GM18873 (cell line): ENCODE results near the gene FARS2.
"Not testable (repeated sequence)": the region's sequence is repeated elsewhere in the genome, so short reads cannot be mapped to it uniquely, and the experiment has no call there.

Source experiments
- ATAC-seq: cut with Tn5 transposase; IDR thresholded peaks from one replicate; pipeline ENCODE4 v1.9.1; 2021; ENCODE audit warnings: mild to moderate bottlenecking, moderate library complexity, moderate number of reproducible peaks; ENCODE audit not compliant: unreplicated experiment, low FRiP score

The FARS2 gene

DNA sequence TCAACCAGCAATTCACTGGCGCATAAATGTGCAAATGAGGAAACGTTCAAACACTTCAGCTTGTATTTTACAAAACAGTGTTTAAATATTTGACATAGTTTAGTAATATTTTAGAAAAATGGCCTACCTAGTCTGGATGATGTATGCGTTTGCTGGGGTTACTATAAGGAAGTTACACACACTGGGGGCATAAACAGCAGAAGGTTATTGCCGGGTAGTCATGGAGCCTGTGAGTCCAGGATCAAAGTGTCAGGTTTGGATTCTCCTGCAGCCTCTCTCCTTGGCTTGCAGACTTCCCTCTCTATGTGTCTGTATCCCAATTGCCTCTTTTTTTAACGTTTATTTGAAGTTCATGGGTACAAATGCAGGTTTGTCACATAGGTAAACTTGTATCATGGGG lies 528.1 kb downstream of the FARS2 start:
- not testable (repeated sequence) for ATAC-seq

- not testable (repeated sequence) for ATAC-seq
These were observed 535.2 kb downstream of the FARS2 start for GRCh38 chr6:5796555-5796954.

GRCh38 chr6:5806406-5806805 lies 545.1 kb downstream of the FARS2 start:
- not testable (repeated sequence) for ATAC-seq

- no peak for ATAC-seq
These were observed 548.1 kb downstream of the FARS2 start for GRCh38 chr6:5809450-5809849.

DNA sequence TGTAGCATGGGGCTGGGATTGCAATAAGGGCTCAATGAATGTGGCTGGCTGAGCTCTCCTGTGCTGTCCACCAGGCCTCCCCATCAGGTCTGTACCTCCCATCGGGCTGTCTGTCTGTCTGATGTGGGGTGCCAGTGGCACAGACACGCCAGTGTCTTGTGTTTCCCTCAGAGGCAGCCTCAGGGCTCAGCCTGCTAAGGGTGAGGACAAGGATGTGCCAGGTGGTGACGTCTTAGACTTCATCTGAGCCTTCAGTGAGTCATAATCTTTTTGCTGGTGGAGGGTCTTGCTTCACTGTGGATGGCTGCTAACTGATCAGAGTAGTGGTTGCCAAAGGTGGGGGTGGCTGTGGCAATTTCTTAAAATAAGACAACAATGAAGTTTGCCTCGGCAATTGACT lies 550.7 kb downstream of the FARS2 start:
- ATAC-seq = no peak

- no peak for ATAC-seq
These were observed 552.3 kb downstream of the FARS2 start for GRCh38 chr6:5813625-5814027.

DNA sequence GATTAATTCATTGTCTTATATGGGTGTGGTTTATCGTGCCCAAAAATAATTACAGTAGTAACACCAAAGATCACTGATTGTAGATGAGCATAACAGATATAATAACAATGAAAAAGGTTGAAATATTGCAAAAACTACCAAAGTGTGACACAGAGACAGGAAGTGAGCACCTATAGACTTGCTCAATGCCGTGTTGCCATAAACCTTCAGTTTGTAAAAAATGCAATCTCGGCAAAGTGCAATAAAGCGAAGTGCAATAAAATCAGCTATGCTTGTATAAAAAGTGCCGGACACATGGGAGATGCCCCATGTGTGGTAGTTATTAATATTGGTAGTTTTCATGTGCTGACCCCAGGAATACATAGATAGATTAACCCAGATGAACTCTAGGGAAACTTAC lies 552.8 kb downstream of the FARS2 start:
- ATAC-seq = no peak

DNA sequence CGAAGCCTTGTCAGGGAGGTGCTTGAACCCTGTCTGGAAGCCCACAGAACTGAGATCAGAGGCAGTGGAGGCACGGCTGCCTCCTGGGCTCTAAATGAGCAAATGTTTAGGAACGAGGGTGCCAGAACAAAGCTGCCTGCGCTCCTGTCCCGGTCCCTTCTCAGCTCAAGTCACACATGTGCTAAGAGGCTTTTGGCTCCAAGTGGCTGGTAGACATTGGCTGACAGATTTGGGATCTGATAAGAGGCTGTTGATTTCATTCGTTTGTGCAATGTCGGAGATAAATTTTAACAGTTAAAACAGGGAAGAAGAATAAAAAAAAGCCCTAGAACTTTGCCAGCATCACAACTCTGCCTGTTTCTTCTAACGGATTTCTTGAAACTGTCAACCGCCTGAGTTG lies 553.6 kb downstream of the FARS2 start:
- ATAC-seq = no peak

GRCh38 chr6:5817869-5818268 lies 556.6 kb downstream of the FARS2 start:
- no peak for ATAC-seq

DNA sequence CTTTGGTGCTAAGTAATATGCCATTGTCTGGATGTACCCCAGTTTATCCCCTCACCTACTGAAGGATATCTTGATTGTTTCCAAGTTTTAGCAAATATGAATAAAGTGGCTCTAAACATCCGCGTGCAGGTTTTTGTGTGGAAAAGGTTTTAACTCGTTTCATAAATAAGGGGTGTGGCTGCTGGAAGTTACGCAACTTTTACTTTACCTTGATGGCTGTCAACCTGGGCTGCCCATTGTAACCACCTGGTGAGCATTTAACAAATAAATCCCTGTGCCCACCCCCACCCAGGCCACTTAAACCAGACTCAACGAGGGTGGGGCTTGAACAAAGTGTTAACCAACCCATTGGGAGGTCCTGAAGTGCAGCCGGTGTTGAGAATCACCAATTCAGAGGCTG lies 557.6 kb downstream of the FARS2 start:
- ATAC-seq = no peak
